NT2/D1 (cell line): ENCODE data around the gene CFAP20DC.

Experiments
- YY1 ChIP-seq: IDR thresholded peaks from 2 replicates; pipeline ENCODE4 v1.6.1; 2011; ENCODE audit not compliant: insufficient read length, insufficient read depth
- ZNF274 ChIP-seq: IDR thresholded peaks from 2 replicates; pipeline ENCODE4 v1.6.1; 2011; ENCODE audit warnings: mild to moderate bottlenecking, low read depth, low read length

DNA sequence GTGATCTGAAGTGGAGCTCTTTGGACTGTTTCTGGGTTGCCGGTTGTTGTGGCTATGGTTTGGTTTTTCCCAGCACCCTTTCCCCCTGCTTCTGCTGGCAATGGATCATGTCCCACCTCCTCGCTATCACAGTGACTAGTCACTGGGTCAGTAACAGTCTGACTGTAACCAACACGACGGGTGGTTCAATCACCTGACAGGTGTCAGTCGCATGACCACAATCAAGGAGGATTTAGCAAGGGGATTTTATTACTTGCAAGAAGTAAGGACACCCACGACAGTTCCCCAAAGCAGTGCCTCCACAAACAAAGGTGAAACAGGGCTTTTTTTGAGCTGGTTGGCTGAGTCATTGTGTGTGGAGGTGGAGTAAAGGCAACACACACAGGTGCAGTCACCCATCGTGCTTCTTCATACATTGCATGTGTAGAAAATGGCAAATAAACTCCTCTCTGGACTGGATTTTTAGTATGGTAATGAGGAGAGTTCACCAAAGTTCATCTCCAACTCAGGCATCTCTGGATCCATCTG is 324.4 kb downstream of the CFAP20DC start:
- no peak for TF ChIP-seq ZNF274
- TF ChIP-seq YY1 = no peak
